Thoracic aorta (tissue), 2 donors: Measurements from ENCODE around the gene PACSIN3. TPM values are rescaled to one million over a fixed set of nuclear protein-coding genes. Genes with fewer than 3 reads are reported as not detected.
"Not testable (repeated sequence)": the region's sequence is repeated elsewhere in the genome, so short reads cannot be mapped to it uniquely, and the experiment has no call there.

ENCODE experiments used
- ATAC-seq: fragments of 150-250 bp; one replicate; pipeline ENCODE4 v1.8.0; 2017; ENCODE audit warnings: low read depth; ENCODE audit not compliant: insufficient number of reproducible peaks, low FRiP score
- DNase-seq: peaks from one replicate; pipeline ENCODE4 v3.0.0-alpha.2; 2020; ENCODE audit warnings: low spot score
- H3K27ac ChIP-seq, 2 donors: fragments of 200-600 bp; sonication (generic); 1 replicate in 1 of 2; 2 replicates in 1 of 2; pipeline ENCODE4 v1.5.1; 2016; ENCODE audit warnings: mild to moderate bottlenecking in 2 of 2, moderate library complexity in 2 of 2
- H3K27me3 ChIP-seq: fragments of 200-600 bp; sonication (generic); replicated peaks from 2 replicates; pipeline ENCODE4 v1.6.0; 2016; ENCODE audit warnings: mild to moderate bottlenecking; ENCODE audit not compliant: insufficient read depth
- H3K36me3 ChIP-seq: fragments of 200-600 bp; sonication (generic); one replicate; pipeline ENCODE4 v1.5.1; 2016
- H3K4me1 ChIP-seq, 2 donors: fragments of 200-600 bp; sonication (generic); 1 replicate in 1 of 2; 2 replicates in 1 of 2; pipeline versions ENCODE4 v1.5.1 to v1.6.0; 2016; ENCODE audit warnings: low read depth in 2 of 2, mild to moderate bottlenecking in 1 of 2; ENCODE audit not compliant: control insufficient read depth in 1 of 2
- H3K4me3 ChIP-seq: fragments of 200-600 bp; sonication (generic); 2 replicates; pipeline ENCODE4 v1.5.1; 2016; ENCODE audit warnings: mild to moderate bottlenecking
- H3K9me3 ChIP-seq: fragments of 200-600 bp; sonication (generic); 2 replicates; pipeline ENCODE4 v1.5.1; 2016
- CTCF ChIP-seq: fragments of 200-600 bp; sonication (generic); IDR thresholded peaks from one replicate; pipeline ENCODE4 v1.5.1; 2019; ENCODE audit warnings: antibody characterized with exemption
- total RNA-seq, 2 donors: library from RNA; depleted of rRNA; stranded (reverse); fragments of >200 nt; gene quantifications; one replicate each; pipeline versions ENCODE4 v1.1.0 to v1.2.3, GENCODE V29; 2016

Gene PACSIN3
- total RNA-seq, 2 donors from 2014 or later: 30.3 to 44.4 TPM

DNA sequence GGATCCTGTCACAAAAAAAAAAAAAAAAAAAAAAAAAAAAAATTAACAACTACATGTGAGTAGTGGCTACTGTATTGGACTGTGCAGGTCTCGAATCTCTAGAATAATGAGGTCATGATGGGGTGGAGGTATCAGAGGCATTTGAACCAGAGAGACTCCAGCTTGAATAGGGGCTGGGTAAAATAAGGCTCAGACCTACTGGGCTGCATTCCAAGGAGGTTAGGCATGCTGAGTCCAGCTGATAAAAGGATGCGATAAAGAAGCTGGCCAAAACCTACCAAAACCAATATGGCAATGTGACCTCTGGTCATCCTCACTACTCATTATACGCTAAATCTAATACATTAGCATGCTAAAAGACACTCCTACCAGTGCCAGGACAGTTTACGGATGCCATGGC lies 5.9 kb upstream of the PACSIN3 start:
- no peak overlapping the region for H3K27ac ChIP-seq
- no peak for TF ChIP-seq CTCF
- ATAC-seq: no peak
- no peak for DNase-seq
- H3K4me1 ChIP-seq: peaks cover 17 to 25% of the 10 kb centered on the region in 2 donors
- no peak overlapping the region for H3K4me3 ChIP-seq
- H3K27me3 ChIP-seq: no peaks in the 10 kb centered on the region
- H3K9me3 ChIP-seq: no peaks in the 10 kb centered on the region
- no peaks in the 10 kb centered on the region for H3K36me3 ChIP-seq

GRCh38 chr11:47191137-47191536 lies 4.9 kb upstream of the PACSIN3 start:
- not testable (repeated sequence) for DNase-seq, H3K36me3 ChIP-seq, H3K9me3 ChIP-seq, H3K4me3 ChIP-seq, H3K27me3 ChIP-seq, H3K27ac ChIP-seq, ATAC-seq
- H3K4me1 ChIP-seq: peaks cover 17 to 32% of the 10 kb centered on the region in 2 donors

DNA sequence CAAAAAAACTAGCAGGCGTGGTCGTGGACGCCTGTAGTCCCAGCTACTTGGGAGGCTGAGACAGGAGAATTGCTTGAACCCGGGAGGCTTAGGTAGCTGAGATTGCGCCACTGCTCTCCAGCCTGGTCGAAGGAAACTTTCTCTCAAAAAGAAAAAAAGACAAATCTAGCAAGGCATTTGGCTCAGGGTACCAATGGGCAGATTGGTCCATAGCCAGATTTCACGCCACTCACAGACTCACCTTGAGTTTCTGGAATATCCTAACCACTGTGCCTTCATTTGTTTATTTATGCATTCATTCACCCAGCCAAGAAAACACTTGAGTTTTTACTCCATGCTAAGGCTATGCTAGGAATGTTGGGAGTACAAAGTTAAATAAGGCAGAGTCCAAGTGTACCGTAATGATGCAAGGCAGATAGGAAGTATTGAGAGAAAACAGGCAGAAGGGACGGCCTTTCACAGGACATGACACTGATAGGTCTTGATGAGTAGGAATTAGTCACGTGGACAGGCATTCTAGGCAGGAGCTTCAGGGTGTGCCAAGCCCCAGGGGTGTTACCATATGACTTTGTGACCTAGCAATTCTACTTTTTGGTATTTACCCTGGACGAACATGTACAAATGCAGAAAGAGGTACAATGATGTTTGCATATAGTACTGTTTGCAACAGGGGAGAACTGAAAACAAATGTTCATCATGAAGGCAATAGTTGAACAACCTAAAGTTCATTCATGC lies 3.0 kb upstream of the PACSIN3 start:
- DNase-seq (no peak), ATAC-seq (peak; percentile 29)
- peak overlapping the region; percentile 20 for H3K4me3 ChIP-seq
- no peak for TF ChIP-seq CTCF
- no peaks in the 10 kb centered on the region for H3K36me3 ChIP-seq
- H3K27me3 ChIP-seq: no peaks in the 10 kb centered on the region
- peaks cover 22 to 42% of the 10 kb centered on the region in 2 donors for H3K4me1 ChIP-seq
- peak overlapping the region; percentile 58 to 83 for H3K27ac ChIP-seq
- no peaks in the 10 kb centered on the region for H3K9me3 ChIP-seq

- peak overlapping the region; percentile 81 to 83 for H3K27ac ChIP-seq
- peak overlapping the region; percentile 73 for H3K4me3 ChIP-seq
- no peak for ATAC-seq
- H3K4me1 ChIP-seq: peaks cover 22 to 50% of the 10 kb centered on the region in 2 donors
- peaks cover 3% of the 10 kb centered on the region for H3K36me3 ChIP-seq
- no peaks in the 10 kb centered on the region for H3K27me3 ChIP-seq
- no peaks in the 10 kb centered on the region for H3K9me3 ChIP-seq
- TF ChIP-seq CTCF: no peak
- DNase-seq: no peak
Measured at GRCh38 chr11:47188259-47188658, 2.0 kb upstream of the PACSIN3 start.

DNA sequence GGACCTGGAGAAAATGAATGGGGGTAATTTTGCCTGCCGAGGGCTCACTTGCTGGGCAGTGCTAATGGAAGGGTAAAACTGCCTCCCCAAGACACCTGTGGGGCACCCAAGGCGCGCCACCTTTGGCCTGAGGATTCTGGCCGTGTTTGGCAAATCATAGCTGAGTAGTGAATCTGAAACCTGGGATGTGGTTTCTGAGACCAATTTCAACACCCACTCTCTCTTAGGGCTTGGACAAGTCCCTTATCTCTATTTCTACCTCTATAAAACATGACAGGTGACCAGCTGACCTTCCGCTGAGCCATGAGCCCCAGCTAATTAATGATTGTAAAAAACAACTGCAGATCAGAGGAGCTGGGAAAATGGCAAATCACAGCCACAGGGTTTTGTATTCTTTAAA lies 1.5 kb upstream of the PACSIN3 start:
- H3K4me1 ChIP-seq: peaks cover 22 to 50% of the 10 kb centered on the region in 2 donors
- H3K27me3 ChIP-seq: no peaks in the 10 kb centered on the region
- DNase-seq (no peak), ATAC-seq (no peak)
- TF ChIP-seq CTCF: no peak
- H3K4me3 ChIP-seq: peak overlapping the region; percentile 73
- H3K36me3 ChIP-seq: peaks cover 3% of the 10 kb centered on the region
- peak overlapping the region; percentile 81 to 83 for H3K27ac ChIP-seq
- no peaks in the 10 kb centered on the region for H3K9me3 ChIP-seq
